Hepatocyte (in vitro differentiated cells): ENCODE results near the gene TMEM236.

Experiments
- EZH2 ChIP-seq: fragments of 200-600 bp; sonication (generic); IDR thresholded peaks from 2 replicates; pipeline ENCODE4 v1.6.1; 2016; ENCODE audit warnings: antibody characterized with exemption, mild to moderate bottlenecking, borderline replicate concordance
- EZH2phosphoT487 ChIP-seq: fragments of 200-600 bp; sonication (generic); IDR thresholded peaks from one replicate; pipeline ENCODE4 v1.6.1; 2018; ENCODE audit warnings: antibody characterized with exemption, mild to moderate bottlenecking, low read depth, moderate library complexity; ENCODE audit not compliant: unreplicated experiment, severe bottlenecking
- TF ChIP-seq, protein P1 (sequence below): fragments of 200-600 bp; sonication (generic); IDR thresholded peaks from 2 replicates; pipeline ENCODE4 v1.5.1; 2016; ENCODE audit warnings: antibody characterized with exemption, mild to moderate bottlenecking; ENCODE audit not compliant: poor library complexity

DNA sequence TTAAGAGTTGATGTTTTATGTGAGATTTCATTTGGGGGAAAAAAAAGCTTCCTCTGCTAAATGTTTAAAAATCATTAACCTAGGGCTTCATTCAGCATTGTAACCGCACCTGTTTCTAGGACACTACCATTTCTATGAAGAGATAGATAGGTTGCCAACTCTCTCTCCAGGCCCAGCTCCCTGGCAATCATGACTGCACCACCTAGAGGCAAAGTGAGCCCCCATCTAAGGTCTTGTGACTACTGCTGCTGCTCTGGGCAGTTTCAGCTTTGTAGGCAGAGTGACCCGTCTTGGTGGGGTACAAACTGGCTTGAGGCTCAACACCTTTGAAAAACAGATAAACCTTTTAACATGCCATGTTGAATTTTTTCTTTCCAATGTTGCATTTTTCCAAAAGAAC is 29.9 kb downstream of the TMEM236 start:
- TF ChIP-seq, protein P1, sequence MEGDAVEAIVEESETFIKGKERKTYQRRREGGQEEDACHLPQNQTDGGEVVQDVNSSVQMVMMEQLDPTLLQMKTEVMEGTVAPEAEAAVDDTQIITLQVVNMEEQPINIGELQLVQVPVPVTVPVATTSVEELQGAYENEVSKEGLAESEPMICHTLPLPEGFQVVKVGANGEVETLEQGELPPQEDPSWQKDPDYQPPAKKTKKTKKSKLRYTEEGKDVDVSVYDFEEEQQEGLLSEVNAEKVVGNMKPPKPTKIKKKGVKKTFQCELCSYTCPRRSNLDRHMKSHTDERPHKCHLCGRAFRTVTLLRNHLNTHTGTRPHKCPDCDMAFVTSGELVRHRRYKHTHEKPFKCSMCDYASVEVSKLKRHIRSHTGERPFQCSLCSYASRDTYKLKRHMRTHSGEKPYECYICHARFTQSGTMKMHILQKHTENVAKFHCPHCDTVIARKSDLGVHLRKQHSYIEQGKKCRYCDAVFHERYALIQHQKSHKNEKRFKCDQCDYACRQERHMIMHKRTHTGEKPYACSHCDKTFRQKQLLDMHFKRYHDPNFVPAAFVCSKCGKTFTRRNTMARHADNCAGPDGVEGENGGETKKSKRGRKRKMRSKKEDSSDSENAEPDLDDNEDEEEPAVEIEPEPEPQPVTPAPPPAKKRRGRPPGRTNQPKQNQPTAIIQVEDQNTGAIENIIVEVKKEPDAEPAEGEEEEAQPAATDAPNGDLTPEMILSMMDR, result no peak
- TF ChIP-seq EZH2phosphoT487 (no peak), EZH2 (no peak)
